Activated CD8-positive, alpha-beta memory T cell treated with anti-CD3 and anti-CD28 coated beads, Interleukin-2, amount 50 U/mL, for 4 hours (primary cell): Measurements from ENCODE around the gene CD302.
"Not testable (repeated sequence)": the region's sequence is repeated elsewhere in the genome, so short reads cannot be mapped to it uniquely, and the experiment has no call there.

Source experiments
- DNase-seq: peaks from one replicate; pipeline ENCODE4 v3.0.0-alpha.2; 2020

Gene CD302

DNA sequence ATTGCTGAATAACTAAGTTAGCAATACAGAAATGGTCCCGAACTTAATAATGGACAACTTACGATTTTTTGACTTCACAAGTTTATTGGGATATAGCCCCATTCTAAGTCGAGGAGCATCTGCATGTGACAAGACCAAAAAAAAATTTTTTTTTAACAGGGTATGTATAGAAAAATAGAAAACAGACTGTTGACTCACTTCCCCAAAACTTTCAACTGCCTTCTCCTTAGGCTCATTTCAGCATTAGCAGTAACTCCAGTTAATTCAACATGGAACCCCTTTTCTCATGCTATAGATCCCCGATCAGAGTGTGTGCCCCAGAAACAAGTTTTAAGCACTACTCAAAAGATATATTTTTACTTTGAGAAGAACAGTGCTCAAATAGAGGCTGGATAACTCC lies 5.4 kb downstream of the CD302 start:
- DNase-seq = no peak

DNA sequence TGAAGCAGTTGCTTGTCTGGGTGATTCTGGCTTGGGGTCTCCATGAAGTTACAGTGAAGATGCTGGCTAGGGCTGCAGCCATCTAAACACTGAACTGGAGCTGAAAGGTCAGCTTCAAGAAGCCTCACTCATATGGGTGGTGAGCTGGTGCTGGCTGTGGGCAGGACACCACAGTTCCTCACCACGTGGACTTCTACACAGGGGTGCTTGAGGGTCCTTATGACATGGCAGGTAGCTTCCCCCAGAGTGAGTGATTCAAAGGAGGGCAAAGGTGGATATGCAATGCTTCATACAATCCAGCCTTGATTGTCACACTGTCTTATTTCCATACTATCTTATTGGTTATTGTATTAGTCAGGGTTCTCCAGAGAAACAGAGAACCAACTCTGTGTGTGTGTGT lies 6.0 kb downstream of the CD302 start:
- DNase-seq = no peak

DNA sequence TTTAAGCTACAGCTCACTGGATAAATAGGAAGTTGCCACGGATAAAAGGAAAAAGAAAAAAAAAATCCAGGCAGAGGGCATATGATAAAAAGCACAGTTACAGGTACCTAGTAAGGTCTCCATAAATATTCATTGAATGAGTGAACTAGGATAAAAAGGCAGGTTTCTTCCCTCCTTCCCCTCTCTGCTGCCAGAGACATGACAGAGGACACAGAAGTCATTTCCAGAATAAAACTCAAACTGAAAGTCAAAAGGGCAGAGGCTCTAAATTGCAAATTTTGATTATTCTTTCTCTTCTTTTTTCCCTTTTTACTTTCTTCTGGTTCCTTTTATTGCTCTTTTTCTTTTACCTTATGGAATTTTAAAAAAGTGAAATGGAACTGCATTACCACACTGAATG lies 7.7 kb downstream of the CD302 start:
- no peak for DNase-seq

DNA sequence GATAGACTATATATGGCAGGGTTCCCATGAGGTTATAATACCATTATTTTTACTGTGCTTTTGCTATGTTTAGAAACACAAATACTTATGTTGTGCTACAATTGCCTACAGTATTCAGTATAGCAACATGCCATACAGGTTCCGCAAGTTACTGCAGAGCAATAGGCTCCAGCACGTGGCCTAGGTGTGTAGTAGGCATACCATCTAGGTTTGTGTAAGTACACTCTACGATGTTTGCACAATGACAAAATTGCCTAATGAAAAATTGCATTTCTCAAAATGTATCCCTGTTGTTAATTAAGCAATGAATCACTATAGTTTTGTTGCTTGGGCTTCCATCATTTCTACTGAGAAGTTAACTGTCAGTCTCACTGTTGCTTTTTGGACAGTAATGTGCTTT lies 9.8 kb downstream of the CD302 start:
- no peak for DNase-seq

DNA sequence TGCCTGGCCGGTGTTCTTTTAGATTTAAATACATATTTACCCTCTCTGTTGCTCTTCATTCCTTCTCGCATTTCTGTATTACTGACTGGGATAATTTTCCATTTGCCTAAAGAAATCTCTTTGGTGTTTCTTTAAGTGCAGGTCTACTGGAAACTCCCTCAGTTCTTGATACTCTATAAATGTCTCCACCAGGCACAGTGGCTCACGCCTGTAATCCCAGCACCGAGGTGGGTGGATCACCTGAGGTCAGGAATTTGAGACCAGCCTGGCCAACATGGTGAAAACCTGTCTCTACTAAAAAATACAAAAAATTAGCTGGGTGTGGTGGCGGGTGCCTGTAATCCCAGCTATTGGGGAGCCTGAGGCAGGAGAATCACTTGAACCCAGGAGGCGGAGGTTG lies 10.4 kb downstream of the CD302 start:
- DNase-seq = not testable (repeated sequence)

DNA sequence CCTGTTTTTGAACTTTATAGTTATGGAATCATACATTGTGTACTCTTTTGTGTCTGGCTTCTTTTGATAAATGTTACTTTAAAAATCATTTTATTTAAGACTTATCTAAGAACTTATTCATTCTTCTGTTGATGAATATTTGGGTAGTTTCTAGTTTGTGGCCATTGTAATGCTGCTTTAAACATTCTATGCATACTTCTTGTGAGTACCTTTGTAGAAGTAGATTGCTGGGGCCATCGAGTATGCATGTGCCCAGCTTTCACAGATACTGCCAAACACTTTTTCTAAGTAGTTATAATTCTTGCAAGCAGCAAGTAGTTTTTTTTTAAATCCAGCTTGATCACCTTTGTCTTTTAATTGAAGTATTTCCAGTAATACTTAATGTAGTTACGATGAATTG lies 11.1 kb downstream of the CD302 start:
- DNase-seq = no peak

DNA sequence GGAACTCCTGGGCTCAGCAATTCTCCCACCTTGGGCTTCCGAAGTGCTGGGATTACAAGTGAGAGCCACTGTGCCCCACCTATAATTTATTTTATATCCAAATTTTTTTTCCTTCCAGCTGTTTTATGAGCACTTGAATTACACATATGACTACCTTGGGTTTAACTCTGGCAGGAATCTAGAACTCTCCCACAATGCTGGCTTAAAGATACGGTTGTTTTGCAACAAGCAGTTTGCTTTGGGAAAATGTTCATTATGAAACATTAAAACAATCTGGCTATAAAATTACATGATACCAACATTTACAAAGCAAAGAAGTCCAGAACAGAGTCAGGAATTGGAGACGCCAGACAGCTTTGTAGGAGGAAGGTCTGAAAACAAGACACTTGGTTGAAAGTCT lies 12.8 kb downstream of the CD302 start:
- no peak for DNase-seq

DNA sequence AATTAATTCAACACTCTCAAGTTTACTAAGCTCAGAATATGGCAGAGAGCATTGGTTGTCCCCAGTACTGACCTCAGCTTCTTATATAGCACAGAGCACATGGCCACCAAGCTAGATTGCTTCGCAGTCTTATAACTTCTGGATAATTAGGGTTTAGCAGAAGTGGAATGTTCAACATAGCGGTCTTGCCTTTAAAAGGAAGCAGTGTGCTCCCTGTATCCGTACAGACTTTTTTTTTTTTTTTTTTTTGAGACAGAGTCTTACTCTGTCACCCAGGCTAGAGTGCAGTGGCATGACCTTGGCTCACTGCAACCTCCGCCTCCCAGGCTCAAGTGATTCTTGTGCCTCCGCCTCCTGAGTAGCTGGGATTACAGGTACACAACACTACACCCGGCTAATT lies 13.3 kb downstream of the CD302 start:
- DNase-seq = not testable (repeated sequence)

DNA sequence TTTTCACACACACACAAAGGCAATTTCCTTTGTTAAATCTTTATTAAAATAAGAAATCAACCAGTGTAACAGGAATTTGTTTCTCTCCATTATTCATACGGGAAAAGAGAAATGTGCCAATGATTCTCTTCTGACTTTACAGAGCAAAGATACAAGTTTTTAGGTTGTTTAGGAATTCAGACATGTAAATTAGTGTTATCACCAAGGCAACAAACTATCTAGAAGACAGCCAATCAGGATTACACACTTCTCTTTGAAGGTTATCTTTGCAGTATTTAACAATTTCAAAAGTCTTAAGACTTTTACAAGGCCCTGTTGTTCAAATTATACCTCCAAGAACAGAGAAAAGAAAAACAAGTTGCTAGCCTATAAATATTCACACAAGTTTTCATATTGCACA lies 14.5 kb downstream of the CD302 start:
- DNase-seq = no peak

DNA sequence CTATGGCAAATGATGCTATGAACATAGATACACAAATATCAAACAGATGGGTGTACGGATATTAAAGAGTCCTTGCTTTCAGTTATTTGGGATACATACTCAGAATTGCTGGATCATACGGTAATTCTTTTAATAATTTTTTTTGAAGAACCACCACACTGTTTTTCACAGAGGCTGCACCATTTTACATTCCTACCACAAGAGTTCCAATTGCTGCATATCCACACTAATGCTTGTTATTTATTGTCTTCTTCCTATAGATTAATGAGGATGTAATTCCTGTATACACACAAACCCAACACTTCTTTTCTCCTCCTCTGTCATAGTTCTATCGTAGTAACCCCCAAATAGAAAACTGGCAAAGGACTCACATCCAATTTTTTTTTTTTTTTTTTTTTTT lies 21.7 kb downstream of the CD302 start:
- no peak for DNase-seq

DNA sequence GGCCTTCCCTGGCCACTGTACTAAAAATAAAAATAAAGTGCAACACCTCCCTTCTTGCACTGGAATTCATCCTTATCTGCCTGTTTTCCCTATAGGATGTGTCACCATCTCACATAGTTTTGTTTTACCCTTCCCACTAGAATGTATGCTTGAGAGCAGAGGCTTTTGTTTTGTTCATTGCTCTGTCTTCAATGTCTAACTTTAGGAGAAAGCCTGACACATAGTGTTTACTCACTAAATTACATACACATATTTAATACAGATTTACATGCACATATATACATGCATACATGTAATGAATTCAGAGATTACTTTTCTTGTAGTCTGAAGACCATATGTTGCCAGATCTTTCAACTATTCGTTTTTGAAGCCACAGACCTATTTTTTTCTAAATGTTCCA lies 23.0 kb downstream of the CD302 start:
- DNase-seq = no peak

DNA sequence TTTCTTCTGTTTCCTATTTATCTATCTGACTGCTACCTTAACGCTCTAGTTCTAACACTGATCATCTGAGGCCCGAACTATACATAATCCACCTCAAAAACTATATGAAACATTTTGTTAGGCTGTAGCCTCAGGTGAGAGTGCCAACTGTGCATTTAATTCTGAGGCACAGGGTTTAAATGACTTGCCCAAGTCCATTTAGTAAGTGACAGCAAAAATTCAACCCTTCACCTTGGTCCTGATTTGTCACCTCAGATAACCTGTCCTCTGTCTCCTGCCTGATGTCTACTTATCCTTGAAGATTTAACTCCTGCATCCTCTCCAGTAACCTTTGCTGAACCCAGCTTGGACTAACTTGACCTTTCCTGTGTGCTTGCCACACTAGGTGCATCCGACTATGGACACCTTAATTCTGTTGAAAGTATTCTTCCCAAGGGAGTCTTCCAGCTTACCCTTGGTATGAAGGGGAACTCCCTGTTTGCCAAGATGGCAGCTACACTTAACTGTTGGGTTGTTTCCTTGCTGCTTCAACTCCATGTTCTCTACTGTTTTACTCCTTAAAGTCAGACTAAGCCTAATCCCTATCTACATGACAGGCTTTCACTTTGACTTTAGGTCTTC lies 23.5 kb downstream of the CD302 start:
- no peak for DNase-seq

DNA sequence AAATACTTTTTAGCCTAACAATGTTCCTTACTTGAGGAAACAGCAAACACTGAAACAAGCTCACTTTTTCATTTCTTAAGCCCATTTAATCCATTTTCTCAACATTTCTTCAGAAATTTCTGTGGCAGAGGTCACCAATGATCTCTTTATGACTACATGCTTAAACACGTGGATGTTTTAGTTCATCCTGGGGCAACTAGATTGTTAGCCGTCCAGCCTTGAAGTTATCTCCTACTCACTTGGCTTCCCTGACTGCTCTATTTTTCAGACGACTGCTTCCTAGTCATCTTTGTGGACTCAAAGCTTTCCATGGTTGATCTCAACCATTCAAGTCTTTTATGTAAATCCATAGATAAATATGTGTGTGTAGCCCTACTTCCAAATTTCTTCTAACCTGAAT lies 24.1 kb downstream of the CD302 start:
- no peak for DNase-seq

DNA sequence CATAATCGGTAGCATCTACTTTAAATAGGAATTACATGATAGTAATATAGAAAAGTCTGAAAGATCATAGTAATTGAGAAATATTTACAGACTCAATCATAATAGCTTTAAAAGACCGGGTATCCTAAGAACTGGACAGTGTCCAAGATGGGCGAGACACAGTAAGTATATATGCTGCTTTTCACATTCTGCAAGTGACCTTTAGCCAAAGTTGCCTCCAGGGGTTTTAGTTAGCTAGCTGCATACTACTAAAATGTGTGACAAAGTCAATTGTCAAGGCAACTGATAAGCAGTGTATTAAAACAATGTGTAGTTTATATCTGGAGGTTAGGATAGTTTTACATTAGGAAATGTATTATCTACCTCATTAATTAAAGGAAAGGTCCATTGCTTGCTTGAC lies 24.6 kb downstream of the CD302 start:
- no peak for DNase-seq

DNA sequence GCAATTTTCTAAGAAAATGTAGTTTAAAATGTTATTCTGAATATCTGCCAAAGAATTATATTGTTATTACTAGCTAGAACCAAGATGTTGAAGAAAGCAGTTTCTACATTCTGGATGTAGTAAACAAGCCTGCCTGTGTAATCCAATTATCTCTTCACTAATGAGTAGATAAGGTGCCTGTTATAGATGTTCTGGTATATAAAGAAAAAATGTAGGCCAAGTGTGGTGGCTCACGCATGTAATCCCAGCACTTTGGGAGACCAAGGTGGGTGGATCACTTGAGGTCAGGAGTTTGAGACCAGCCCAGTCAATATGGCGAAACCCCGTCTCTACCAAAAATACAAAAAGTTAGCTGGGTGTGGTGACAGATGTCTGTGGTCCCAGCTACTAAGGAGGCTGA lies 28.9 kb downstream of the CD302 start:
- no peak for DNase-seq

DNA sequence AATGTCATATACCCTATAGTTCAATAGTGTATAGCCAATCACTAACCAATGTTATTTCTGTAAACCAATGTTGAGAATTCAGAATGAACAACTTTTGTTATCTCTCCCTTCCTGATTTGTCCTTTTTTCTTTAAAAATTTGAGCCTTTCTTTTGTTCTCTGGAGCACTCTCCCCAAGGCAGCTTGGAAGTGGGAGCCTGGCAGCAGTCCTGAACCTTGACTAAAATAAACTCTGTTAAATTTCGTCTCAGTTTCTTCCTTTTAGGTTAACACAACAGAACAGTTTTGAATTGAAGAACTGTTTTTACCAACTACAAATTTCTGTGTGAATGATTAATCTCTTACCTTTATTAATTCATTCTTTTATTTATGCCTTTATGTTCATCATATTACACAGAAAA lies 35.9 kb downstream of the CD302 start:
- DNase-seq = no peak

DNA sequence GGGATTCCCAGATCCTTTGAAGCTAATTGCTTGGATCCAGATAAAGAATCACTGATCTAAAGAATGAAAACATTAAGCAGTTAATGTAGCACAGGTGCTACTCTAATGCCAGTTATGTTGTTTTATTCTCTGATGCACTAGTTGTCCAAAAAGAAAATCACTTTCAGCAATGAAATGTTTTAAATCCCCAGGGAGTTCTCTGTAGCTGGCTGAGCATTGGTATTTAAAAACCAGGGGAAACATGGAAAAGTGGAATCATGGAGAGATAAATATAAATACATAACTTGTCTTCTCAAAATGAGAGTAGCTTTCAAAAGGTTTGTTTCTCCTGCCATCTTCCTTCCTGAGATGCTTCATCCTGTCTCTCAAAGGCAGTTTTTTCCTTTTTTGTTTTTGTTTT lies 37.7 kb downstream of the CD302 start:
- DNase-seq = no peak

DNA sequence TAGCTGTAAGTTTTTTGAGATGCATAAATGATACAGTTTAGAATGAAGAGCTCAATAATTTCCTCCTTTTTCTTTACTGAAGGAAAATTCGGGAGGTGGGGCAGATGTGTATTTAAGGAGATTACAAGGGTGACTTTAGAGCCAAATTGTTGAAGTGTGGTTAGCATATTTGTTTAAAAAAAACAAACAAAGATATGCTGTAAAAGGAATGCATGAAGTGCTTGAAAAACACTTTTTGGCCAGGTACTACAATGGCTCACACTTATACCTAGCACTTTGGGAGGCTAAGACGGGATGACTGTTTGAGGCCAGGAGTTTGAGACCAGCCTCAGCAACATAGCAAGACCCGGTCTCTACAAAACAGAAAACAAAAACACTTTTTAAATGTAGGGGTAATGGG lies 38.4 kb downstream of the CD302 start:
- no peak for DNase-seq

DNA sequence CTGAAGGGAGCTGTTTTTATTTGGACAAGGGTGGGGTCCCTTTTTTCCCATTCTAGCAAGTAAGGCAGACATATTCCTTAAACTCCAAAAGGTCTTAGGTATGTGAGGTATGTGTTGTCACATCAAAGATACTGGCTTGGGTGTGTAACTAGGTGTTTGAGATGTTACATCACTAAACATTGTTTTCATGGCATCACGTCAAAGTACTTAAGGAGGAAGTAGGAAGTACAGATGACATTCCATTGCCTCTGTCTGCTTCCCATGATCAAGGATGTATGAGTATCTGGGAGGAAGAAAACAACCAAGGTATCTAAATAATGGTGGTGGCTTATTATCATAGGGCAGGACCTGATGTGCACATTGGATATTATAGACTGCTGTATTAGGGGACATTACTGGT lies 39.3 kb downstream of the CD302 start:
- no peak for DNase-seq

DNA sequence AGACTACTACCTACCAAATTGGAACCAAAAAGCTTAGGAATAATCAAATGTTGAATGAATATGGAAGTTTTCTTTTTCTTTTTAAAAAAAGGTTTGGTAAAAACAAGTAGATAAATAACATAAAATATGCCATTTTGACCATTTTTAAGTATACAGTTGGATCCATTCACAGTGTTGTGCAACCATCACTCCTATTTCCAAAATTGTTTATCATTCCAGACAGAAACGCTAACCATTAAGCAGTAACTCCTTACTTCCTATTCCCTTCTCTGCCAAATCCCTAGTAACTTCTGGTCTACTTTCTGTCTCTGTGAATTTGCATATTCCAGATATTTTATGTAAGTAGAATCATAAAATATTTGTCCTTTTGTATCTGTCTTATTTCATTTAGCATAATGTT lies 39.8 kb downstream of the CD302 start:
- no peak for DNase-seq

DNA sequence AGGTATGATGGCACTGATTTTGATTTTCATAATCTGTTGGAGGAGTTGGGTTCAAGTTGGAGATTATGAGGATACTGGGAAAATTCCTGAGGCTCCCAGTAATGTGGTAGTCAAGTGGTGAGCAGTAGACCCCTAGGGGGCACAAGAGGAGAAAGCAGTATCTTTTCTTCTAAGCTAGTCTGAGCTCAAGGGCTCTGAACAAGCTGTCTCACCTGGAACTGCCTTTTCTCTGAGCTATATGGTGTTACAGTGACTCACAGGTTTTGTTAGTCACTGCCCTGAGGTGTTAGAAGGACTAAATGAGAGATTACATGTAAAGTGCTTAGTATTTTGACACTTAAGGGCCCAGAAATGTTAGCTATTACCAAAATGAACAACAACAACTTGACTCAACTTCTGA lies 42.2 kb downstream of the CD302 start:
- no peak for DNase-seq

DNA sequence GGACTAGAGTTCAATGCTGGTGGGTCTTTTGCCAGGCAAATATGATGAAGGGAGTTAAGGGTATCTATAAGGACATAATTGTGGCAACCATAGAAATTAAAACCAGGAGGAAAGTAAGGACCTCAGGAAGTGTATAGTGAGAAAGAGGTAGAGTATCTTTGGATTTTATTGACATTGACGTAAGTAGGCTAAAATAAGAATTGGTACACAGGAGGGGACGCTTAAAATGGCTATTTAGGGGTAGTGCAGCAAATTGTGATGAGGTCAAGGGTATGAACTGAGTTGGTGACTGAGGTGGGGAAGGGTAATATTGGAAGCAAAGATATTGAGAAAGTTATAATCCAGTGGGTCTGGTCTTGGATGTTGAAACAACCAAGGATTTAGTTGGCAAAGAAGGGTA lies 43.0 kb downstream of the CD302 start:
- DNase-seq = no peak

DNA sequence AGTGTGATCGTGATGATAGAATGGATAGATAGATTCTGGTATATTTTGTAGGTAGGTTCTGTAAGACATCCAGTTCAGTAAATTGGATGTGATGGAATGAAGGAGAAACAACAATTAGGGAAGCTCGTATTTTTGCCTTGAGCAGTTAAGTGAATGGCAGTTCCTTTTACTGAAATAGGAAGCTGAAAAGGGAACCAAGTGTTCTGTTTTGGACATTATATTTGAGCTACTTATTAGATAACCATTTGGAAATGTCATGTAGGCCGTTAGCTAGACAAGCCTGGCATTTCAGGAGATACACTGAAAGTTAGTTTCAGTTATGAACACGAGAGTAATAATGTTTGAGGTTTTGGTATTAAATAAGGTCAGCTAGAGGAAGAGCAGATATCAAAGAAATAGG lies 44.2 kb downstream of the CD302 start:
- DNase-seq = no peak

DNA sequence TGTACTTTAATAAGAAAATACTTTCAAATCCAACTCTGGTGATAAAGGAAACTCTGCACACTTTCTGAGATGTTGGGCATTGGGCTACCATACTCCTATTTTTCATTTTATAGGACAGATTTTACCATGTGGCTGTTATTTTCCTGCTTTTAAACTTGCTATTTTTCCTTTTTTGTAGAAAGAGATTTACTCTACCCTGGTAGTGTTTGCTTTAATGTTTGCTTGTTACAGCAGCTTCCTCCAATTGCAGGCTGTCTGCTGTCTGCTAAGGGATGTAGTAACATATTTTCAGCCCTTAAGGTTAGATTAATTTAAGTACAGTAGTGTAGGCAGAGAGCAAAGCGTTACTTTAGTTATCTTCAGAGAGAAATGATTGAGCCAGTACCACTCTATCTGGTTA lies 47.1 kb downstream of the CD302 start:
- no peak for DNase-seq

DNA sequence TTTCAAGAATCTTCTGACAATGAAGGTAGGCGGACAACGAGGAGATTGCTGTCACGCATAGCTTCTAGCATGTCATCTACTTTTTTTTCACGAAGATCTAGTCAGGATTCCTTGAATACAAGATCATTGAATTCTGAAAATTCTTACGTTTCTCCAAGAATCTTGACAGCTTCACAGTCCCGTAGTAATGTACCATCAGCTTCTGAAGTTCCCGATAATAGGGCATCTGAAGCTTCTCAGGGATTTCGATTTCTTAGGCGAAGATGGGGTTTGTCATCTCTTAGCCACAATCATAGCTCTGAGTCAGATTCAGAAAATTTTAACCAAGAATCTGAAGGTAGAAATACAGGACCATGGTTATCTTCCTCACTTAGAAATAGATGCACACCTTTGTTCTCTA lies 49.9 kb downstream of the CD302 start:
- no peak for DNase-seq

DNA sequence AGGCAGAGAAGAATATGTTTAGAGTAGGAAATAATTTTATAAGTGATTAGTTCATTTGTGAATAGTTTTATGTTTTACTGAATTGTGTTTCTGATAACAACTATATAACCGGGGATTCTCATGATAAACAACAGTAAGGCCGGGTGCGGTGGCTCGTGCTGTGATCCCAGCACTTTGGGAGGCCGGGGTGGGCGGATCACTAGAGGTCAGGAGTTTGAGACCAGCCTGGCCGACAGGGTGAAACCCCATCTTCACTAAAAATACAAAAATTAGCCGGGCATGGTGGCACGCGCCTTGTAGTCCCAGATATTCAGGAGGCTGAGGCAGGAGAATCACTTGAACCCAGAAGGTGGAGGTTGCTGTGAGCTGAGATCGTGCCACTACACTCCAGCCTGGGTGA lies 52.8 kb downstream of the CD302 start:
- DNase-seq = not testable (repeated sequence)
